NCI-H69 (cell line): ENCODE results near the gene ABHD18.
A peak's percentile ranks its signal among the peaks of the same experiment; 100 is the strongest.
"Not testable (repeated sequence)": the region's sequence is repeated elsewhere in the genome, so short reads cannot be mapped to it uniquely, and the experiment has no call there.

Experiments used
- DNase-seq: peaks from one replicate; lab custom pipeline; 2025; lab: John Stamatoyannopoulos, UW

Gene ABHD18

DNA sequence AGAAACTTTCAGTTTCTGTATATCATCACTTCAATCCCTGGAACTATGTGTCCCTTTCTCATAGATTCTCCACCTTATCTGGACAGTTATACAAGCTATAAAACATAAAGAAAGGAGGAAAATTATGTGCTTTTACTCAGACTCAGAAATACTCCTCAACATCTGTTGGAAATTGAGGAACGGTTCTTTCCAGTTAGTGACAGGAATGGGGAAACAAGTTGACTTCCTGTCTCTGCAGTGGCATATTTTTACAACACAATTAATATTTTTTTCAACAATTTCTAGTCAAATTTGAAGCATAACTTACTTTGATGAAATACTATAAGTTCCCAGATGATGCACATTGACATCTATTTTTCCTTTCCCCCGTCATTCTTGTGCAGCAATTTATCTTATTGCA, 27.9 kb downstream of the ABHD18 start:
- DNase-seq = no peak

GRCh38 chr4:127995776-127996175, 30.6 kb downstream of the ABHD18 start:
- peak; percentile 10 for DNase-seq

- not testable (repeated sequence) for DNase-seq
Measured at GRCh38 chr4:127996521-127996920, 31.3 kb downstream of the ABHD18 start.

GRCh38 chr4:127997534-127998388, 32.6 kb downstream of the ABHD18 start:
- no peak for DNase-seq

GRCh38 chr4:128006592-128006991, 41.4 kb downstream of the ABHD18 start:
- no peak for DNase-seq

- DNase-seq = no peak
Measured at GRCh38 chr4:128009428-128009827, 44.2 kb downstream of the ABHD18 start.

DNA sequence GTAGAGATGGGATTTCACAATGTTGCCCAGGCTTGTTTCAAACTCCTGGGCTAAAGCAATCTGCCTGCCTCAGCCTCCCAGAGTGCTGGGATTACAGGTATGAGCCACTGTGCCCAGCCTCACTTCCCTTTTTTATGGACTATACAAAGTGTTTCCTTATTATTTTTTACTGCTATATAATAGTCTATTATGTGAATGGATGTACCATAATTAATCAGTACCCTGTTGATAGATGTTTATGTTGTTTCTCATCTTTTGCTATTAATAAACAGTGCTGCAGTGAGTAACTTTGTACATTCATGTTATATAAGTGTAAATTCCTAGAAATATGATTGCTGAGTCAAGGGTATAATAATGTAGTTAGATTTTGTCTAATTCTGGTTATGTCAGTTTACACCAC, 60.1 kb downstream of the ABHD18 start:
- no peak for DNase-seq

DNA sequence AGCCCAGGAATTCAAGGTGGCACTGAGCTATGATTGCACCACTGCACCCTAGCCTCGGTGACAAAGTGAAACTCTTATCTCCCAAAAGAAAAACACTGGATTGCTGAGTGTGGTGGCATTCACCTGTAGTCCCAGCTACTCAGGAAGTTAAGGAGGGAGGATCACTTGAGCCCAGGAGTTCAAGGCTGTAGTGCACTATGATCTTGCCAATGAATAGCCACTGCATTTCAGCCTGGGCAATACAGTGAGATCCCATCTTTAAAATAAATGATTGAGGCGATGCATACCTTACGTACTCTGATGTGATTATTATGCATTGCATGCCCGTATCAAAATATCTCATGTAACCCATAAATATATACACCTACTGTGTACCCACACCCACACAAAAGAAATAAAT, 64.7 kb downstream of the ABHD18 start:
- no peak for DNase-seq

GRCh38 chr4:128031756-128032384, 66.7 kb downstream of the ABHD18 start:
- peak; percentile 83 for DNase-seq

DNA sequence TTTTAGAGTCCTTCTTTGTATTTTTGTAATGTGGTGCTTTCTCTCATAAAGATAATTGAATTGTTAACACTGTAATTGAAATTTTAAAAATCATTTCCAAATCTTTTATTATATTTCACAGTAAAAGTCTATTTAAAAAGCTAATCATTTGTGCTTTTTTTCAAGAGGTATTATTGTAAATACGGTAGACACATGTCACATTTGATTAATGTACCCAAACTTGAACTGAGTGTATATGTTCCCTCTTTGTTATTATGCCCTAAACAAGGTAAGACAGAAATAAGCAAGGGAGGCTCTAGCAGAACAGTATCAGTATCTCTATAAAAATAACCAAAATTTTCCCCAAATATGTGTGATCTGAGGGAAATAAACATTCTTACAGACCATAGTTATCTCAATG, 74.4 kb downstream of the ABHD18 start:
- no peak for DNase-seq

- not testable (repeated sequence) for DNase-seq
Measured at GRCh38 chr4:128047019-128047418, 81.8 kb downstream of the ABHD18 start.

- DNase-seq = not testable (repeated sequence)
Measured at GRCh38 chr4:128047514-128047913, 82.3 kb downstream of the ABHD18 start.

- DNase-seq = peak; percentile 52
Measured at GRCh38 chr4:128051229-128051628, 86.0 kb downstream of the ABHD18 start.

DNA sequence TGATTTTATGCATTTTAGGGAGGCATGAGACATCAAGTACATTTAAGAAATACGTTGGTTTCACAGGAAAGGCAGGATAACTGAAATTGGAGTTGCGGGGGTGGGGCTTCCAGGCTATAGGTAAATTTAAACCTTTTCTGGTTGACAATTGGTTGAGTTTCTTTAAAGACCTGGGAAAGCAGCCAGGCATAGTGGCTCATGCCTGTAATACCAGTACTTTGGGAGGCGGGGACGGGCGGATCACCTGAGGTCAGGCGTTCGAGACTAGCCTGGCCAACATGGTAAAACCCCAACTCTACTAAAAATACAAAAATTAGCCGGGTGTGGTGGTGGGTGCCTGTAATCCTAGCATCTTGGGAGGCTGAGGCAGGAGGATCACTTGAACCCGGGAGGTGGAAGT, 89.7 kb downstream of the ABHD18 start:
- DNase-seq = not testable (repeated sequence)

DNA sequence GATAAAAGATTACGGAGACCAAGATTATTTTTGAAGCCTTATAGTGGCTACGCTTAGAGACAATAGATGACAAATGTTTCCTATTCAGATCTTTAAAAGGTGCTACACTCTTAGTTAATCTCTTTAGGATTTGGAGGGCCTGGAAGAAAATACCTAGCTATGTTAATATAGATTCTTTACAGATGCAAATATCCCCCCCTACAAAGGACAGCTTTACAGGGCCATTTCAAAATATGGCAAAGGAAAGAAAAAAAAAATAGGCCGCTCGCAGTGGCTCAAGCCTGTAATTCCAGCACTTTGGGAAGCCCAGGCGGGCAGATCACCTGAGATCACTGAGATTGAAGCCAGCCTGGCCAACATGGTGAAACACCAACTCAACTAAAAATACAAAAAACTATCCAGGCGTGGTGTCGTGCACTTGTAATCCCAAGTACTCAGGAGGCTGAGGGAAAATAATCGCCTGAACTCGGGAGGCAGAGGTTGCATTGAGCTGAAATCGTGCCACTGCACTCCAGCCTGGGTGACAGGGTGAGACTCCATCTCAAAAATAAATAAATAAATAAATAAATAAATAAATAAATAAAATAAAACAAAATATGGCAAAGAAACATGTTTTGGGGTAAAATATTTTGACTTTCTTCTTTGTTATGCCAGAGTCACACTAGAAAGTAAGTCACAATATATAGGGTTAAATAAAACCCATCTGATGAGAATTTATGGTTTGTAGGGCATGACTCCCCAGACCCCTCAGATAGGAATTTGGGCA, 90.4 kb downstream of the ABHD18 start:
- DNase-seq = not testable (repeated sequence)

GRCh38 chr4:128056396-128056795, 91.2 kb downstream of the ABHD18 start:
- DNase-seq = no peak

DNA sequence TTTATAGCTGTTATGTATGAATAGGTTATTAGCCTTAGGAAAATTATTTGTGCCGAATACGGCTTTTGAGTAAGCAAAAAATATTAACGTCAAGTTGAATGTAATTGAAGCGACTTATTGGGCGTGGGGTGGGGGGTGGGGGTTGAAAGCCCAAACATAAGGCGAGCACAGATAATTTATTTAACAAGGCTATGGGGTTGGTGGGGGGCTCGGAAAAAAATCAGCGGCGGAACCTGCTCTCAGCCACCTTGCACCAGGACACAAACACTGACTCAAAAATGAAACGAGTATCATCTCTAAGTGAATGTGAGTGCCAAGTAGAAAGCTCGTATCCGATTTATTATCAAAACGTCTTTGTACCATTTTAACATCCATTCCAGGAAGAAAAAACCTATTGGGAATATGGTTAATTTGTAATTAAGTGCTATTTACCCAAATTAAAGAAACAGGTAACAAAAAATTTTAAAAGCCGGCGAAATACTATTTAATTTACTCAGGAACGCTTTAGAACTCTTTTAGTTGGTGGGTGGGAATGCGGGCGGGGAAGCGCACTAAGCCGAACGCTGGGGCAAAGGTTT, 95.0 kb downstream of the ABHD18 start:
- DNase-seq = peak; percentile 44

GRCh38 chr4:128060699-128061565, 95.7 kb downstream of the ABHD18 start, which contains the start of gene LARP1B:
TSS of gene LARP1B (plus strand) at chr4:128061312. CDS start at chr4:128074952, 13,640 bp downstream.
- peak; percentile 95 for DNase-seq

GRCh38 chr4:128061566-128062536, 96.6 kb downstream of the ABHD18 start:
- DNase-seq = peak; percentile 86

DNA sequence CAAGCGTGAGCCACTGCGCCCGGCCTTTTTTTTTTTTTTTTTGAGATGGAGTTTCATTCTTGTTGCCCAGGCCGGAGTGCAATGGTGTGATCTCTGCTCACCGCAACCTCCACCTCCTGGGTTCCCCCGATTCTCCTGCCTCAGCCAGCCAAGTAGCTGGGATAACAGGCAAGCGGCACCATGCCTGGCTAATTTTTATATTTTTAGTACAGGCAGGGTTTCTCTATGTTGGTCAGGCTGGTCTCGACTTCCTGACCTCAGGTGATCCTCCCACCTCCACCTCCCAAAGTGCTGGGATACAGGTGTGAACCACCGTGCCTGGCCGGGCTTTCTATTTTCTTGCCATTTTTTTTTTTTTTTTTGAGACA, 101.2 kb downstream of the ABHD18 start:
- not testable (repeated sequence) for DNase-seq
